Nasal cavity respiratory epithelium epithelial cell of viscerocranial mucosa (primary cell): ENCODE measurements around the gene HSD17B10. TPM values are rescaled to one million over a fixed set of nuclear protein-coding genes. Genes with fewer than 3 reads are reported as not detected.

Experiments used
- total RNA-seq: library from RNA; depleted of rRNA; stranded (reverse); fragments of >200 nt; gene quantifications from 2 replicates; pipeline ENCODE4 v1.2.3, GENCODE V29; 2014

The HSD17B10 gene
- 46.1 and 49.6 TPM in 2 replicates for total RNA-seq

DNA sequence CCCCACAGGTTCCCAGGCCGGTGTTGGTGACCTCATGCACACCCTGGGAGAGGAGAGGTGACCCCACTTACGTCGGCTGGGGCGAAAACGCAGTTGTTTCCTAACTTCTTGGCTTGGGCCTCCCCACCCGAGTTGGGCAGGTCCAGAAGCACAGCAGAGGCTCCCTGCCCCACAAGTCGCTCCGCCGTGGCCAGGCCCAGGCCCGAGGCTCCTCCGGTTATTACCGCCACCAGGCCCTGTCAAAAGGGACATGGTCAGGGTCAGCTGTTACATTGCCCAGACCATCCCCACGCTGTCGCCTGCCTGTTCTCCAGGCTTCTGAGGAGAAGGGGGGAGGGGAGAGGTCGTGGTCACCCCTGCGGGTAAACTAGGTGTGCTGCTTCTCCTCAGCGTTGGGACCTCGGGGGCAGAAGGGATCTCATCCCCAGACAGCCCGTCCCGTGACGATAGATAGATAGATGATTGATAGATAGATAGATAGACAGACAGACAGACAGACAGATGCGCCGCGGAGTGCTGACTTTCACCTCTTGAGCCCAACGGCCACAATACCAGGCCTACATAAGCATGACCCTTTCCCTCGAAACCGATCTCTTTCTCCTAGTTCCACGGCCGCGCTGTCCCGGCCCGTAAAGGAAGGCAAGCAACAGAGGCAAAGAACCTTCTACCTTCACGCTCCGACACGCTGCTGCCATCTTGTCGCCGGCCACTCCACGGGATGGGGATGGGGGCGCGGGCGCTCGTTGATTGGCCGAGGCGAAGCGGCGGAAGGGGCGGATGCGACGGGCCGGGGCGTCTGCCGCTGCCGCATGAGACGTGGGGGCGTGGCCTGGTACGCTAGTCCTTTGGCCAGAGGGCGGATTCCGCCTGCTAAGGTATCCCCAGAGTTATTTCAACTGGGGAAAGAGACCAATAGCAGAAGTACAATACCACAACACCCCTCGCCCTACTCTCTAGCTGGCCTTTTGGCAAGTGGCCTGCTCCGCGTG, at the start of gene HSD17B10:
TSS of gene HSD17B10 (minus strand) at position 720 of the 989 bp plus-strand sequence. CDS start at position 695, 25 bp downstream.

DNA sequence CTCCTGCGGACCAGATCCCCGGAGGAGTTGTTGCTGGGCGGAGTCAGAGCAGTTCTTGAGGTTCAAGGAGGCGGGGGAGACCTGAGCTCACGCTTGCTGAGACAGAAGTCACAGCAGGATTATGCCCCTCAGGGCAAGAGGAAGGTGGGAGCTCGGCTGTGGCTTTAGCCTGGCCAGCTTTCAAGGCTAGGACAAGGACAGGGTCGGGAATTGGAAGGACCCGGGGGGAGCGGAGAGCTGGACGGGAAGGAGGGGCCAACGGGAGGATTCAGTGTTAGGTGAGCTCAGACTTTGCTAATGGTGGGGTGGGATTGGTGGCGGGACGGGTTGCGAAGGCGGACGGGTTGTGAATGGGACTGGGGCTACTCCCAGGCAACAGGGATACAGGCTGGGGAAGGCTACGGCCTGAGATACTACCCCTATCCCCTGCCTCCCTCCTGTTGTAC, 11.3 kb downstream of the HSD17B10 start, which contains the start of gene RIBC1:
TSS of gene RIBC1 (plus strand) at position 13 of the 446 bp plus-strand sequence. CDS start 3,404 bp downstream, outside the sequence.

DNA sequence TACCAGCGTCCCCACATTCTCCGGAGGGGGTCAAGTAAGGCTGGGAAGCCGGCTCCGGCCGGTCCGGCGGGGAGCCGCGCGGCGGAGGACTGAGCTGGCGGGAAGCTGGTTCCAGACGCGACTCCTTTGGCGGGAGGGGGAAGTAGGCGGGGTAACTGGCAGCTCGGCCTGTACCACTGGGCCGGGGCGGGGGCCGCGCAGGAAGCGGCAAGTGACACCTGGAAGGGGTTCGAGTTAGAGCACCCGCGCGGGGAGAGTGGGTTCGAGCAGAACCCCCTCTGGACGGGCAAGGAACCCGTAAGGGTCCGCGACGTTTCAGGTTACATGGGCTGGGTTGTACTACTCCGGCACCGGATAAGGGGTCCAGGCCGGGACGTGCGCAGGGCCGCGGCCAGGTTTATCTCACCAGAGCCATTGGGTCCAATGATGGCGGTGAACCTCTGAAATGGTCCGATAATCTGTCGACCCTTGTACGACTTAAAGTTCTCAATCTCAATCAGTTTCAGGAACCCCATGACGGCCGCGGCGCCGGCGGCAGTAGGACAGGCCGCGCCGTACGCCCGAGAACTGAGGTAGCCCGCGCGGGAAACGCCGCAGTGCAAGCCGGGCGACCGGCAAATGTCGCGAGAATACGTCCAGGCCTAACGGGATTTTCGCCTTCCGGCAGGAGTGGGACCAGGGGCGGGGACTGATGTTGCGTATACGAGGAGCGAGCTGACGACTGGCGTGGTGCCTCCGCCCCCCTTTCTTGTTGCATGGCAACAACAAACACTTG, 11.9 kb downstream of the HSD17B10 start, which contains the start of gene SMC1A:
TSS of gene SMC1A (minus strand) at position 569 of the 775 bp plus-strand sequence. CDS start at position 515, 54 bp downstream.

Other genes starting within 250 kb of the HSD17B10 start
- 104 and 185 TPM in 2 replicates for gene KDM5C, start 209.2 kb downstream of the HSD17B10 start, total RNA-seq
- gene IQSEC2, start 152.8 kb downstream of the HSD17B10 start, total RNA-seq: 2.7 and 10.8 TPM in 2 replicates
- 7.9 and 31.2 TPM in 2 replicates for gene SMC1A, start 11.7 kb downstream of the HSD17B10 start, total RNA-seq
- gene RIBC1, start 11.5 kb downstream of the HSD17B10 start, total RNA-seq: 0.34 and 0.50 TPM in 2 replicates